GM20431 (cell line): ENCODE results near the gene RPP38.

Experiments
- in situ Hi-C: fragments of 300-500 bp; cut with MseI, MboI; formaldehyde crosslinking; loops from one replicate; pipeline ENCODE4 v1.15.0; 2020; ENCODE audit warnings: low sequenced_read_pairs; ENCODE audit not compliant: unreplicated experiment

RPP38 gene, protein sequence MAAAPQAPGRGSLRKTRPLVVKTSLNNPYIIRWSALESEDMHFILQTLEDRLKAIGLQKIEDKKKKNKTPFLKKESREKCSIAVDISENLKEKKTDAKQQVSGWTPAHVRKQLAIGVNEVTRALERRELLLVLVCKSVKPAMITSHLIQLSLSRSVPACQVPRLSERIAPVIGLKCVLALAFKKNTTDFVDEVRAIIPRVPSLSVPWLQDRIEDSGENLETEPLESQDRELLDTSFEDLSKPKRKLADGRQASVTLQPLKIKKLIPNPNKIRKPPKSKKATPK

GRCh38 chr10:15097011-15097812 lies at the start of gene RPP38:
Gene RPP38 (plus strand): TSS chr10:15097355. CDS start chr10:15103315, 5,960 bp downstream.
- in situ Hi-C loops: no loop called here

DNA sequence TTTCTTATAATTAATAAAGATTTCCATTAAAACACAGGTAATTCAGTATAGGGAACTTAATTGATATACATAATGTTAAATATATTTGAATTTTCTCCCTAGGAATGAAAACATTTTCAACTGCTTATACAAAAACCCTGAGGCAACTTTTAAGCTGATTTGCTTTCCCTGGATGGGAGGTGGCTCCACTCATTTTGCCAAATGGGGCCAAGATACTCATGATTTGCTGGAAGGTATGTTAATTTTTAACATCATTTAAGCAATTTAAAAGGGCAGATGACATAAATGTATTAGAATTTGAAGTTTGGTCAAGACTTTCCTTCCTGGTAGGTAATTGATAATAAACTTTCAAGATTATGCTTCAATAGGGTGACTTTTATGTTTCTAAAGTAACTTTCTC lies 47.6 kb upstream of the RPP38 start:
- in situ Hi-C loops: no loop called here

GRCh38 chr10:15052121-15052520 lies 45.0 kb upstream of the RPP38 start:
- in situ Hi-C loops: no loop called here

- in situ Hi-C loops: no loop called here
These were observed 44.1 kb upstream of the RPP38 start for GRCh38 chr10:15053061-15053460.

DNA sequence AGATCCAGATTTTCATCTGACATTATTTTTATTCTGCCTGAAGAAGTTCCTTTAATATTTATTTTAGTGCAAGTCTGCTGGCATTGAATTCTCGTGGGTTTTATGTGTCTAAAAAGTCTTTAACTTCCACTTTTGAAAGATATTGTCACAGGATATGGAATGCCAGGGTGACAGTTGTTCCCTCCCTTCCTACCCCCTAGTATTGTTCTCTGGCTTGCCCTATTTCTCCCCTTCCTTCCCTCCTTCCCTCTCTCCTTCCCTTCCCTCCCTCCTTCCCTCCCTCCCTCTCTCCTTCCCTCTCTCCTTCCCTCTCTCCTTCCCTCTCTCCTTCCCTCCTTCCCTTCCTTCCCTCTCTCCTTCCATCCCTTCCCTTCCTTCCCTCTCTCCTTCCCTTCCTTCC lies 38.5 kb upstream of the RPP38 start:
- in situ Hi-C loops: no loop called here

- in situ Hi-C loops: no loop called here
These were observed 37.2 kb upstream of the RPP38 start for GRCh38 chr10:15059914-15060313.

DNA sequence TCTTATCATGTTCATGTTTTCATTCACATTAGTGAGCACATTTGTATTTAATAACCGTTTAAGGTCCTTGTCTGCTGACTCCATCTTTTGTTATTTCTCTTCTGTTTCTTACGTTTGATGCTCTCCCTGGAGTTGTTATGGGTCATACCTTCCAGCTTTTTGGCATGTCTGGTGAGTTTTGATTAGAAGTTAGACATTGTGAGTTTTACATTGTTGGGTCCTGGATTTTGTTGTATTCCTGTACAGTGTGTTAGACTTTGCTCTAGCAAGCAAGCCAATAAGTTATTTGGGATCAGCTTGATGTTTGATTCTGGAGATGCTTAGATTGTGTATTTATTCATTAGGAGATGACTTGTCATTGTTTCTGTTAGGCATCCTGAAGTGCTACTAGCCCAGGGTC lies 36.5 kb upstream of the RPP38 start:
- in situ Hi-C loops: no loop called here

DNA sequence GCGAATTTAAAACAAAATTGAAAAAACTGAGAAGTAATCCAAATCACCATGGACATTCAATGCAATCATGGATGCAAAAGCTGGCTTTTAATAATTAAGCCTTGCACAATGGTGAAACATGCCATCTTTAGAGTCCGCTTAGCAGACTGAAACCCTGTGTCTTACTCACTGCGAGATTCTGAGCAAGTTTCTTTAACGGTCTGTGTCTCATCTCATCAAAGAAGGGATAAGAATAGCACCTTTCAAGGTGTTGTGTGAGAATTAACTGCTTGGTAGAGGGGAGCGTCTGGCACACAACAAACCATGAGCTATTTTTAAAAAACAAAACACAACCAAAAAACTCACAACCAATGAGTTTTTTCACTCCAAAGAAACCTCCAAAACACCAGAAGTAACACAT lies 30.0 kb upstream of the RPP38 start:
- in situ Hi-C loops: no loop called here

DNA sequence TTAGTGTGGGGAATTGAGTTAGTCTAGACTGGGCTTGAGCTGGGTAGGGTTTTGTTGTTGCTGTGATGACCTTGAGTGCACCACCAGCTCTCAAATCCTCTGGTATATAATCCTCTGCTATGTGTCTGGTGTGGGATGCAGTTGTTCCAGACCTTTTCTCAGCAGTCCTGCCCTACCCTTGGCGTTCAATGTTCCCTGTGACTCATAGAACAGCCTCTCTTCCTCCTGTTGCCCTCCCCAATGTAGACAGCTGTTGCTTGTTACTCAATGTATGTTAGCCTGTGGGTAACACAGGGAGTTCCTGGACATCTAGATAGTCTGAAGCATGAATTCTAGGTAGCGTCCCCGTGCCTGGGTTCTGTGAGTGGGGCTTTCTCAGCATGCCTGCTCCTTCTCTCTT lies 28.4 kb upstream of the RPP38 start:
- in situ Hi-C loops: no loop called here

GRCh38 chr10:15069230-15069629 lies 27.9 kb upstream of the RPP38 start:
- in situ Hi-C loops: no loop called here

DNA sequence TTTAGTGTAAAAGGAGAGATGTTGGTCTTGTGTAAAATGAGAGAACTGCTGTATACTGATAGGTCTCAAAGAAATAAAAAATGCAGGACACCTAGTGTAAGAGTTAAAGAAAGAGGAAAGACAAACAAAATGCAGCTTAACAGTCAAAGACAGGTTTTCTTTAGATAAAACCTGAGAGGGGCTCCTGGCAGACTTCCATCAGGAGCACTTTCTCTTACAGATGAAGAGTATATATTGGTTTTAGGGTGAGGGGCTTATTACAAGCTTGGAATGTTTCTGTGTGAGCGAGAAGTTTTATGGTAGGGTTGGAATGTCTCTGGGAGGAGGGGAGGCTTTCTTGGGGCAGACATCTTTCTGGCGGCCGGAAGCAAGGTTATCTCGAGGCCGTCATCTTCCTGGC lies 24.8 kb upstream of the RPP38 start:
- in situ Hi-C loops: no loop called here

GRCh38 chr10:15075421-15075820 lies 21.7 kb upstream of the RPP38 start:
- in situ Hi-C loops: no loop called here

- in situ Hi-C loops: no loop called here
These were observed 13.3 kb upstream of the RPP38 start for GRCh38 chr10:15083674-15084501.

GRCh38 chr10:15084502-15084922 lies 12.6 kb upstream of the RPP38 start:
- in situ Hi-C loops: no loop called here

DNA sequence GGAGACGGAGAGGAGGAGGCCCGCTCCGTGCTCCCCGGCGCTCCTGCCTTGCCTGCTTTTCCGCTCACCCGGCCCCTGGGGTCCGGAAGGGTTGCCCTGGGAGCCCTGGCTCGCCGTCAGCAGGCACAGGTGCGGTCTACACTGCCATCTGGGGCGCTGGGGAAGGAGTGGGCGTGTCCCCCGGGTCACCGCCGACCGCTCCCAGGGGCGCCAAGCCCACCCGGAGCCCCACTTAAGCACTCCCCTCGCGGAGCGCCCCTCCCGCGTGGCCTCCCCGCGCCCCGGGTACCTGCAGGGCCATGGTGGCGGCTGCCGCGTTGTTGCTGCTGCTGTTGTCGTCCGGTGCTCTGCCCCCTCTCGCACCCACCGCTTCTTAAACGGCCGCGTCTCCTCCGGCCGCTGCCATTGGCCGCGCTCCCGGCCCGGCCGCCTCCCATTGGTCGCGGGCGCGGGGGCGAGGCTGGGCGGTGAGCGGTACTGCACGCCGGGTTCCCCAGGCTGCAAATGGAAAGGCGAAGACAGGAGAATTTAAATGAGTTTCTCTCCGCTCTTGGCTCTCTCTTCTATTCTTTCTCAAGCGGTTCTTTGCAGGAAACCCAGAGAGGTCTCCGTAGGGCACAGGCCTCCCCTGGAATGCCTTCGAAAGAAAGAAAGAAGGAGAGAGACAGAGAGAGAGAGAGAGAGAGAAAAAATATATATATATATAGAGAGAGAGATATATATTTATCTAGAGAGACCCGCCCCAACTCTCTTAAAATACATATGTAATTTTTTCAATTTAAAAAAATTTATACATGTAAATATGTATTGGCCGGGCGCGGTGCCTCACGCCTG lies 8.5 kb upstream of the RPP38 start, which contains the start of gene ACBD7:
Gene ACBD7 (minus strand): TSS at position 349 of the 834 bp plus-strand sequence. CDS start 48 bp downstream, at position 301.
- in situ Hi-C loops: no loop called here

DNA sequence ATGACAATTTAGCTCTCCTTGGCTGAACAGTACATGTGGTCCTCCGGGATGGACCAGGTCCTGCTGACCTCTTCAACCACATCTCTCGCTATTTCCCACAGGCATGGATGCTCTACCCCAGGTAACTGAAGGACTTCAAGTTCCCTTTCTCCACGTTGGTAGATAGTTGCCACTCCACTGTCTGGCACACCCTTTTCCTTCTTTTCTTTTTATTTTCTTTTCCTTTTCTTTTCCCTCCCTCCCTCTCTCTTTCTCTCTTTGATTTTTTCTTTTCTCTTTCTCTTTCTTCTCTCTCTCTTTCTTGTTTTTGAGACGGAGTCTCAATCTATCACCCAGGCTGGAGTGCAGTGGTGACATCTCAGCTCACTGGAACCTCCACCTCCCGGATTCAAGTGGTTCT lies 5.7 kb upstream of the RPP38 start:
- in situ Hi-C loops: no loop called here

GRCh38 chr10:15092855-15093408 lies 4.2 kb upstream of the RPP38 start:
- in situ Hi-C loops: no loop called here

DNA sequence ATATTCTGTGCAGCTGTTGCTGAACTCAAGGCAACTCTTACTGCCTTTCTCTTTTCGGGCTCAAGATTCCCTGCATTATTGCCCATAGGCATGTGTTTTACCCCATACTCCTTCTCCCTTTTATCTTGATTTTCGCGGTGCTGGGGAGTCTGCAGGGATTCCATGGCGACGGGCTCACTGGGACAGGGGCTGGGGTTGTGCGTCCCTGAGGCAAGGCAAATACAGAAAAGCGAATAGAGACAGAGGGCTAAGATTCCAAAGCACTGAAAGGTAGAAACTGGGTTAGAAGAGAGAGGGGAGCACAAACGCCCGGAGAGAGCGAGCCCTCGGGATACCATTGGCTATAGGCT lies 519 bp upstream of the RPP38 start:
- in situ Hi-C loops: no loop called here

GRCh38 chr10:15099886-15100285 lies 2.7 kb downstream of the RPP38 start:
- in situ Hi-C loops: no loop called here

DNA sequence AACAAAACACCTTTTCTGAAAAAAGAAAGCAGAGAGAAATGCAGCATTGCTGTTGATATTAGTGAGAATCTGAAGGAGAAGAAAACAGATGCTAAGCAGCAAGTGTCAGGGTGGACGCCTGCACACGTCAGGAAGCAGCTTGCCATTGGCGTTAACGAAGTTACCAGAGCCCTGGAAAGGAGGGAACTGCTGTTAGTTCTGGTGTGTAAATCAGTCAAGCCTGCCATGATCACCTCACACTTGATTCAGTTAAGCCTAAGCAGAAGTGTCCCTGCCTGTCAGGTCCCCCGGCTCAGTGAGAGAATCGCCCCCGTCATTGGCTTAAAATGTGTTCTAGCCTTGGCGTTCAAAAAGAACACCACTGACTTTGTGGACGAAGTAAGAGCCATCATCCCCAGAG lies 6.4 kb downstream of the RPP38 start:
- in situ Hi-C loops: no loop called here
